ENCODE results near the gene SETD2.

SETD2 gene

GRCh38 chr3:47008234-47008796 lies 155.6 kb downstream of the SETD2 start:
- DNase-seq (ENCODE audit: low read depth): no peak

DNA sequence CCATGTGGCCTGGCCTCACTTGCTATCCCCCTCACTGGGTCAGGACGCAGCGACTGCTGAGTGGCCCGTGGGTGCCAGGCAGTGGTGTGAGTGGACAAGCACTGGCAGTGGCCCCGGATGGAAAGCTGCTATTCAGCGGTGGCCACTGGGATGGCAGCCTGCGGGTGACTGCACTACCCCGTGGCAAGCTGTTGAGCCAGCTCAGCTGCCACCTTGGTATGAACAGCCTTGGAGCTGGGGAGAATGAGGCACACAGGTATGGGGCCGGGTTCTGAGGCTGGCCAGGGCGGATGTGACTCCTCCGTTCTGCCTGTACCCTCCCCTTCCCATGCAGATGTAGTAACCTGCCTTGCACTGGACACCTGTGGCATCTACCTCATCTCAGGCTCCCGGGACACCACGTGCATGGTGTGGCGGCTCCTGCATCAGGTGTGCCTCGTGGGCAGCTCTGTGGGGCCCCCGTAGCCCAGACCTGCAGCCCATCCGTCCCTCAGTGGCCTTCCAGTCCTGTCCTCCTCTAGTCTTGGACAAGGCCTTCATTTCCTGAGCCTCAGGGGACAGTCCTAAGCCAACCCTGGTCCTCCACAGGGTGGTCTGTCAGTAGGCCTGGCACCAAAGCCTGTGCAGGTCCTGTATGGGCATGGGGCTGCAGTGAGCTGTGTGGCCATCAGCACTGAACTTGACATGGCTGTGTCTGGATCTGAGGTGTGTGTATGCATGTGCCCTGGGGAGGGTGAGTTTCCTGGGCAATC lies 156.3 kb downstream of the SETD2 start:
- no peak for DNase-seq (ENCODE audit: low read depth)

DNA sequence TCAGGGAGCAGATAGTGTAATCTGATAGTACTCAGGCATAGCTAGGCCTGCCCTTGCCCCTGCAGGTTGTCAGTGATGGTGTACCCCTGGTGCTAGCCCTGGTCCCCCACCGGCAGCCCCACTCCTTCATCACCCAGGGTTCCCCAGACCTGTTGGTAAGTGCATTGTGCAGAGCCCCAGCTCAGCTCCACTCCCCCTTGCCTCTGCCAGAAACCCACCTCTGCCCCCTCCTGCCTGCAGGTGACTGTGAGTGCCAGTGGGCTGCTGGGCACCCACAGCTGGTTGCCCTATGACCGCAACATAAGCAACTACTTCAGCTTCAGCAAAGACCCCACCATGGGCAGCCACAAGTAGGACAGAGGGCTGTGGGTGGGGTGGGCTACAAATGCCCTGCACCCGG lies 156.9 kb downstream of the SETD2 start:
- DNase-seq (ENCODE audit: low read depth): no peak

DNA sequence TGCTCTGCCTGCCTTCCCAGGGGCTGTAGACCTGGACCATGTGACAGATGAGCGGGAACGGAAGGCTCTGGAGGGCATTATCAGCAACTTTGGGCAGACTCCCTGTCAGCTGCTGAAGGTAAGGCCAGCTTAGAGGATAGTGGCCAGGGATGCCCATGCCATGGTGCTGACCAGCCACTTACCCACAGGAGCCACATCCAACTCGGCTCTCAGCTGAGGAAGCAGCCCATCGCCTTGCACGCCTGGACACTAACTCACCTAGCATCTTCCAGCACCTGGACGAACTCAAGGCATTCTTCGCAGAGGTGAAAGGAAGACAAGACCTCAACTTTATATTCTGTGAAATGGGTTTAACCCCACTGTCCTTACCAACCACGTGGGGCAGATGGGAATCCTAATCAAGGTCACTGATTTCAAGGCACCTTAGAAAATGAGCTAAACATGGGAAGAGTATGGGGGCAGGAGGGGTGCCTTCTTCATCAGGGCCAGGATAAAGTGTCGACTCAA lies 157.7 kb downstream of the SETD2 start:
- no peak for DNase-seq (ENCODE audit: low read depth)

- DNase-seq (ENCODE audit: low read depth): no peak
Observed at GRCh38 chr3:47005212-47006144, 158.4 kb downstream of the SETD2 start.

DNA sequence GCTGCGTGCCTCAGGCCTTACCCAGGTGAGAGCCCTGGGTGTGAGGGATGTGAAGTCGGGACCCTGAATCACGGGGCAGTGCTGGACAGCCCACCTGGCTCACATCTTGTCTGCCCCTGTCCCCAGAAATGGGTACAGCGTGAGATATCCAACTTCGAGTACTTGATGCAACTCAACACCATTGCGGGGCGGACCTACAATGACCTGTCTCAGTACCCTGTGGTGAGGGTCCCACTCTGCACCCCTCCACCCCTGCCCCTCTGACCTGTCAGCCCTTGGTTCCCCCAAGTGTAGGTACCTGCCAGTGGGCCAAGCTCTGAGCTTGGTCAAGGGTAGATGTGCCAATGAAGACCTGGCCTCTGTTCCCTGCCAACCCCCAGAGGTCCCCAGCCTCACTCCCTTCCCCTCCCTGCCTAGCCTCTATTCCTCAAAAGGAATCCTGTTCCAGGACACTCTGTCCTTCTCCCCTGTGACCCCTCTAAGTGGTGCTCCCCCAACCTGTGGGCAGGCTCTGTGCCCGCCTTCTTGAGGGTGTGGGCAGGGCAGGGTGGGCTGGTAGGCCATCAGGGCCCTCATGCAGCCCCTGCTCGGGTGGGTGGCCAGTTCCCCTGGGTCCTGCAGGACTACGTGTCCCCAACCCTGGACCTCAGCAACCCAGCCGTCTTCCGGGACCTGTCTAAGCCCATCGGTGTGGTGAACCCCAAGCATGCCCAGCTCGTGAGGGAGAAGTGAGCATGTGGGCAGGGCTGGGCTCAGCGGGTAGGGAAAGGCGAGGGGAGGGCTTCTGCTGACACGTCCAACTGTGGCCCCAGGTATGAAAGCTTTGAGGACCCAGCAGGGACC lies 159.3 kb downstream of the SETD2 start:
- DNase-seq (ENCODE audit: low read depth): no peak

DNA sequence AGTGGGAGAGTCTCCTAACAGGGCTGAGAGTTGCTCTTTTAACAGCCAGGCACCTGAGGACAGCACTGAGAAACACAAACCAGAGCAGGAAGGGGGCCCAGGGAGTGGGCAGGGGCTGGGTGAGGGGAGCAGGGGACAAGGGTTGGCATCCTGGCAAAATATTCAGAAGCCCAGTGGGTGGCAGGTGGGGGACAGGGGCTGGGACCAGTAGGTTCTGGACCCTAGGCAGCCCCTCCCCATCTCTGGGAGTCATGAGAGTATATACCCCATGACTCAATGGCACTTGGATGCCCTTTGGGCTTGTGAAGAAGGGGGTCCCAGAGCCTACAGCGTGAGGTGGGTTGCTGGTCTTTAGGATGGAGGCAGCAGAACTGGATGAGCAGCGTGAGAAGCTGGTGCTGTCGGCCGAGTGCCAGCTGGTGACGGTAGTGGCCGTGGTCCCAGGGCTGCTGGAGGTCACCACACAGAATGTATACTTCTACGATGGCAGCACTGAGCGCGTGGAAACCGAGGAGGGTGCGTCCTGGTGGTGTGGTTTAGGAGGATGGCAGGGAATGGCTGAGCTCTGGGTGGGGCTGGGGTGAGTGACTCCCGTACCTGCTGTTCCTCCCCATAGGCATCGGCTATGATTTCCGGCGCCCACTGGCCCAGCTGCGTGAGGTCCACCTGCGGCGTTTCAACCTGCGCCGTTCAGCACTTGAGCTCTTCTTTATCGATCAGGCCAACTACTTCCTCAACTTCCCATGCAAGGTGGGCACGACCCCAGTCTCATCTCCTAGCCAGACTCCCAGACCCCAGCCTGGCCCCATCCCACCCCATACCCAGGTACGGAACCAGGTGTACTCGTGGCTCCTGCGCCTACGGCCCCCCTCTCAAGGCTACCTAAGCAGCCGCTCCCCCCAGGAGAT lies 160.2 kb downstream of the SETD2 start:
- DNase-seq (ENCODE audit: low read depth): no peak

DNA sequence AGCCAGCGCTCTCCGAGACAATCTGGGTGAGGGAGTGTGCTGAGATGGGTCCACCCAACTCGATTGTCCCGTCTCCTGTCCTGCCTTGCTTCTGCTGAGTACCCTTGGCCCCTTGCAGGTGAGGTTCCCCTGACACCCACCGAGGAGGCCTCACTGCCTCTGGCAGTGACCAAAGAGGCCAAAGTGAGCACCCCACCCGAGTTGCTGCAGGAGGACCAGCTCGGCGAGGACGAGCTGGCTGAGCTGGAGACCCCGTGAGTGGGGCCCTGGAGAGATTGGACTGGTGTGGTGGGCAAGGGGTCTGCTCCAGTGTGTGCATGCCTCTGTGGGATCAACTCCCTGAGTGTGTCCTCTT lies 160.9 kb downstream of the SETD2 start:
- no peak for DNase-seq (ENCODE audit: low read depth)

DNA sequence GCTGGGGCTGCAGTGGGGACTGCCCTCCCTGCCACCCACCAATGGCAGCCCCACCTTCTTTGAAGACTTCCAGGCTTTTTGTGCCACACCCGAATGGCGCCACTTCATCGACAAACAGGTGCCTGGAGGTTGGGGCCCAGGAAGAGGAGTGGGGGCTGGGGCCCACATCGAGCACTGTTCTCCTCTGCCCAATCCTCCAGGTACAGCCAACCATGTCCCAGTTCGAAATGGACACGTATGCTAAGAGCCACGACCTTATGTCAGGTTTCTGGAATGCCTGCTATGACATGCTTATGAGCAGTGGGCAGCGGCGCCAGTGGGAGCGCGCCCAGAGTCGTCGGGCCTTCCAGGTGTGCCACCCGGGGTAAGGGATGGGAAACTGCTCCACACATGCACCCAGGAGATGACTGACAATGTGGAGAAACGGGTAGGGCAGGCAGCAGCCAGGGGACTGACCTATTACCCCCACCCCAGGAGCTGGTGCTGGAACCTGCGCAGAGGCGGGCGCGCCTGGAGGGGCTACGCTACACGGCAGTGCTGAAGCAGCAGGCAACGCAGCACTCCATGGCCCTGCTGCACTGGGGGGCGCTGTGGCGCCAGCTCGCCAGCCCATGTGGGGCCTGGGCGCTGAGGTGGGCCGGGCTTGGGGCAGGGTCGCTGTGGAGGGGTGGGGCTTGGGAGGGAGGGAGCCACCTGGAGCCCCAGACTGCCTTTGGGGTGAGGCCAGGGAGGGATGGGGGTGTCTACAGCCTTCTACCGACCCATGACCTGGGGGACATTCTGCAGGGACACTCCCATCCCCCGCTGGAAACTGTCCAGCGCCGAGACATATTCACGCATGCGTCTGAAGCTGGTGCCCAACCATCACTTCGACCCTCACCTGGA lies 161.5 kb downstream of the SETD2 start:
- no peak for DNase-seq (ENCODE audit: low read depth)

DNA sequence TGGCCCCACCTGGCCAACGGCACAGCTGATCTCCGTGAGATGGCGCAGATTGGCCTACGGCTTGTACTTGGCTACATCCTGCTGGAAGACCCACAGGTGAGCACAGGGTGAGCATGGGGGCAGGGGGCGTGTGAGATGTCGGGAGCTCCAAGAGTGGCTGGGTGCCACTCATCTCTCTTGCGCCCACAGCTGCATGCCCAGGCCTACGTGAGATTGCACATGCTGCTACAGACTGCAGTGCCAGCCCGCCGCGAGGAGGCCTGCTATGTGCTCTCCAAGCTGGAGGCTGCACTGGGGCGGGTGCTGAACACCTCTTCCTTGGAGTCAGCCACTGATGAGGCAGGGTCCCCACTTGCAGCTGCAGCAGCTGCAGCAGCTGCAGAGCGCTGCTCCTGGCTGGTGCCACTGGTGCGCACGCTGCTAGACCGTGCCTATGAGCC lies 162.2 kb downstream of the SETD2 start:
- no peak for DNase-seq (ENCODE audit: low read depth)

- DNase-seq (ENCODE audit: low read depth): no peak
Observed at GRCh38 chr3:47000922-47001730, 162.8 kb downstream of the SETD2 start.

GRCh38 chr3:47000198-47000815 lies 163.6 kb downstream of the SETD2 start:
- no peak for DNase-seq (ENCODE audit: low read depth)

- DNase-seq (ENCODE audit: low read depth): no peak
Observed at GRCh38 chr3:46999516-47000197, 164.3 kb downstream of the SETD2 start.

DNA sequence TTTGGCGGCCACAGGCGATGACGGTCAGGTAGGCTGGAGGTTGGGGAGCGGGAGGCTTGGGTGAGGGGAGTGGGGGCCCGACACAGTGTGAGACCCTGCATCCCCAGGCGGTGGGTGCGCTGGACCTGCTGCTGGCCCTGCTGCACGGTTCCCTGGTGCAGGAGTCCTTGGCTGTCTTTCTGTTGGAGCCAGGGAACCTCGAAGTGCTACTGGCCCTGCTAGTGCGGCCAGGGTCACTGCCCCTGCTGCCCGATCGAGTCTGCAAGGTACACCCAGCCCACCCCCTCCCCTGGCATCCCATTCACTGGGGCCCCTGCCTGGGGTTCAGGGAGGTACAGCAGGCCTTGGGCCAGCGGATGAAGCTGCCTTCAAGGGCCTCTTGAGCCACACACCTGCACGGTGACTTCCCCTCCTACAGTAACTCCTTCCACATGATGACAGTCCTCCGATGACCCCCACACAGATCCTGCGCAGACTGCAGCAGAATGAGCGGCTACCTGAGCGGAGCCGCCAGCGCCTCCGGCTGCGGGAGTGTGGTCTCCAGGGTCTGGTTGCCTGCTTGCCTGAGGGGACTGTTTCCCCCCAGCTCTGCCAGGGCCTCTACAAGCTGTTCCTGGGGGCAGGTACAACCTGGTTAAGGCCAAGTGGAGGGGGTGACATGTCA lies 164.9 kb downstream of the SETD2 start:
- DNase-seq (ENCODE audit: low read depth): no peak

- peak; percentile 63 for DNase-seq (ENCODE audit: low read depth)
Observed at GRCh38 chr3:46998121-46998851, 165.6 kb downstream of the SETD2 start.

DNA sequence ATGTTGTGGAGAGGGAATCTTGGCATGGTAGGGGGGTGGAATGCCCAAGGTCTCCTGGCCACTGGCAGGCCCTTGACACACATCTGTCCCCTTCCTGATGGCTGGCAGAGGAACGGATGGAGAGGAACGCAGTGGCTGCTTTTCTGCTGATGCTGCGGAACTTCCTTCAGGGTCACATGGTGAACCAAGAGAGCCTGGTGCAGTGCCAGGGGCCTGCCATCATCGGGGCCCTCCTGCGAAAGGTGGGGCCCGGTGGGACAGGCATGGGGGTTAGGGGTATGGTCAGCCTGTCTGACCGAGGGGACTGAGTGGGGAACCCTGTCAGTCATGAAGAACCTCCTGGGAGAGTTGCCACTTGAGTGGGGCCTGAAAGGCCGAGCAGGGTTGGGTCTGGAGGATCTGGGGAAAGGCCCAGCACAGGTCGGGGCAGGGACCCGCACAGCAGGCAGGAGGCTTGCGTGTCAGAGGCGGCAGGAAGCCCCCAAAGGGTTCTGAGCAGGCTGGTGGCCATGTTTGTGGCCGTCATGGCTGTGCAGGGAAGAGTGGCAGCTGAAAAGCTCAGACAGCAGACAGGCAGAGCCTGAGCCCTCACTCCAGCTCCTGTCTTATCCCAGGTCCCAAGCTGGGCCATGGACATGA lies 166.3 kb downstream of the SETD2 start:
- DNase-seq (ENCODE audit: low read depth): no peak

All from activated T-cell treated with anti-CD3 and anti-CD28 coated beads for 24 hours (primary cell).